SK-N-SH treated with all-trans-retinoic acid at 6 μM for 48 hours (cell line): ENCODE results near the gene PHC1.

ENCODE experiments used
- ATAC-seq: fragments of 200-7000 bp; cut with Tn5 transposase; 3 replicates; pipeline ENCODE4 v1.9.1; 2020; ENCODE audit warnings: mild to moderate bottlenecking, moderate library complexity
- ARNTL ChIP-seq: fragments of 450-650 bp; formaldehyde crosslinking; IDR thresholded peaks from 2 replicates; pipeline ENCODE4 v1.5.0; 2020; ENCODE audit warnings: low read depth, mild to moderate bottlenecking, moderate library complexity, borderline replicate concordance
- BACH2 ChIP-seq: fragments of 250-450 bp; sonication (Bioruptor Pico); IDR thresholded peaks from 2 replicates; pipeline ENCODE4 v1.9.0; 2021; ENCODE audit warnings: mild to moderate bottlenecking, borderline replicate concordance
- CREB5 ChIP-seq: fragments of 250-450 bp; sonication (Bioruptor Pico); IDR thresholded peaks from 2 replicates; pipeline ENCODE4 v1.5.1; 2020; ENCODE audit warnings: low read depth, mild to moderate bottlenecking, moderate library complexity
- CSDC2 ChIP-seq: fragments of 250-450 bp; sonication (Bioruptor Pico); IDR thresholded peaks from 2 replicates; pipeline ENCODE4 v1.5.0; 2020; ENCODE audit warnings: mild to moderate bottlenecking, moderate library complexity
- CSRNP3 ChIP-seq: fragments of 250-450 bp; sonication (Bioruptor Pico); IDR thresholded peaks from 2 replicates; pipeline ENCODE4 v1.5.1; 2021; ENCODE audit warnings: mild to moderate bottlenecking, moderate library complexity
- GLIS3 ChIP-seq: fragments of 250-450 bp; sonication (Bioruptor Pico); IDR thresholded peaks from 2 replicates; pipeline ENCODE4 v1.5.0; 2020; ENCODE audit warnings: mild to moderate bottlenecking, moderate library complexity
- ISL1 ChIP-seq: fragments of 250-450 bp; sonication (Bioruptor Pico); IDR thresholded peaks from 2 replicates; pipeline ENCODE4 v2.1.2; 2022; ENCODE audit warnings: mild to moderate bottlenecking, moderate library complexity
- OSR1 ChIP-seq: fragments of 250-450 bp; sonication (Bioruptor Pico); IDR thresholded peaks from 2 replicates; pipeline ENCODE4 v1.8.0; 2022; ENCODE audit warnings: moderate library complexity, mild to moderate bottlenecking, inconsistent platforms
- PATZ1 ChIP-seq: fragments of 250-450 bp; sonication (Bioruptor Pico); IDR thresholded peaks from 2 replicates; pipeline ENCODE4 v1.8.0; 2020; ENCODE audit warnings: mild to moderate bottlenecking, moderate library complexity, borderline replicate concordance
- POU6F1 ChIP-seq: fragments of 250-450 bp; sonication (Bioruptor Pico); IDR thresholded peaks from 2 replicates; pipeline ENCODE4 v1.8.0; 2021; ENCODE audit warnings: low read depth, mild to moderate bottlenecking, moderate library complexity, borderline replicate concordance
- PPARA ChIP-seq: fragments of 250-450 bp; sonication (Bioruptor Pico); IDR thresholded peaks from 2 replicates; pipeline ENCODE4 v1.5.0; 2020; ENCODE audit warnings: mild to moderate bottlenecking, borderline replicate concordance
- RARB ChIP-seq: fragments of 250-450 bp; sonication (Bioruptor Pico); IDR thresholded peaks from 2 replicates; pipeline ENCODE4 v1.8.0; 2021; ENCODE audit warnings: mild to moderate bottlenecking, moderate library complexity
- SNAI2 ChIP-seq: fragments of 250-450 bp; sonication (Bioruptor Pico); IDR thresholded peaks from 2 replicates; pipeline ENCODE4 v1.5.0; 2020; ENCODE audit warnings: mild to moderate bottlenecking, moderate library complexity
- TCF4 ChIP-seq: fragments of 250-450 bp; sonication (Bioruptor Pico); IDR thresholded peaks from 2 replicates; pipeline ENCODE4 v1.8.0; 2021; ENCODE audit warnings: mild to moderate bottlenecking, moderate library complexity, borderline replicate concordance
- TOX ChIP-seq: fragments of 250-450 bp; sonication (Bioruptor Pico); IDR thresholded peaks from 2 replicates; pipeline ENCODE4 v1.8.0; 2021; ENCODE audit warnings: mild to moderate bottlenecking, moderate library complexity, borderline replicate concordance
- TSHZ2 ChIP-seq: fragments of 250-450 bp; sonication (Bioruptor Pico); IDR thresholded peaks from 2 replicates; pipeline ENCODE4 v1.5.0; 2020; ENCODE audit warnings: mild to moderate bottlenecking, moderate library complexity
- ZC3H10 ChIP-seq: fragments of 250-450 bp; sonication (Bioruptor Pico); IDR thresholded peaks from 2 replicates; pipeline ENCODE4 v1.5.1; 2021; ENCODE audit warnings: mild to moderate bottlenecking, moderate library complexity
- ZFP3 ChIP-seq: fragments of 250-450 bp; sonication (Bioruptor Pico); IDR thresholded peaks from 2 replicates; pipeline ENCODE4 v1.5.0; 2020; ENCODE audit warnings: mild to moderate bottlenecking, moderate library complexity
- ZFP30 ChIP-seq: fragments of 450-650 bp; formaldehyde crosslinking; IDR thresholded peaks from 2 replicates; pipeline ENCODE4 v1.5.0; 2022; ENCODE audit warnings: mild to moderate bottlenecking, moderate library complexity
- ZNF565 ChIP-seq: fragments of 450-650 bp; formaldehyde crosslinking; conservative IDR thresholded peaks from 2 replicates; pipeline ENCODE4 v1.5.0; 2020; ENCODE audit warnings: low read depth, mild to moderate bottlenecking, moderate library complexity
- ZNF70 ChIP-seq: fragments of 450-650 bp; formaldehyde crosslinking; IDR thresholded peaks from 2 replicates; pipeline ENCODE4 v1.5.0; 2020; ENCODE audit warnings: mild to moderate bottlenecking, moderate library complexity
- ZNF8 ChIP-seq: fragments of 450-650 bp; formaldehyde crosslinking; IDR thresholded peaks from 2 replicates; pipeline ENCODE4 v1.5.0; 2020; ENCODE audit warnings: mild to moderate bottlenecking, moderate library complexity

PHC1 gene

GRCh38 chr12:8941691-8942478 lies 27.6 kb downstream of the PHC1 start:
- no peak for ATAC-seq
- no peak for TF ChIP-seq OSR1 (CRISPR knock-in tag)
- no peak for TF ChIP-seq PATZ1 (CRISPR knock-in tag)
- no peak for TF ChIP-seq CSRNP3
- TF ChIP-seq BACH2 (CRISPR knock-in tag): no peak
- TF ChIP-seq CSDC2 (CRISPR knock-in tag): no peak
- no peak for TF ChIP-seq ZC3H10 (CRISPR knock-in tag)
- TF ChIP-seq ARNTL: no peak
- TF ChIP-seq TOX (CRISPR knock-in tag): no peak
- TF ChIP-seq RARB: no peak
- no peak for TF ChIP-seq CREB5 (CRISPR knock-in tag)
- no peak for TF ChIP-seq ZNF565 (CRISPR knock-in tag)
- no peak for TF ChIP-seq ZFP30
- no peak for TF ChIP-seq ISL1 (CRISPR knock-in tag)
- TF ChIP-seq PPARA: no peak
- TF ChIP-seq, all 23 proteins: peak for 0

- ATAC-seq: no peak
- TF ChIP-seq RARB: no peak
- TF ChIP-seq ZNF565 (CRISPR knock-in tag): no peak
- no peak for TF ChIP-seq TCF4
- TF ChIP-seq ZFP3: no peak
- no peak for TF ChIP-seq ARNTL
- no peak for TF ChIP-seq ZC3H10 (CRISPR knock-in tag)
- no peak for TF ChIP-seq BACH2 (CRISPR knock-in tag)
- TF ChIP-seq ZFP30: no peak
- TF ChIP-seq PPARA: no peak
- TF ChIP-seq ZNF70: no peak
- TF ChIP-seq TSHZ2 (CRISPR knock-in tag): no peak
- TF ChIP-seq ZNF8 (CRISPR knock-in tag): no peak
- no peak for TF ChIP-seq OSR1 (CRISPR knock-in tag)
- TF ChIP-seq GLIS3 (CRISPR knock-in tag): no peak
Measured at GRCh38 chr12:8943565-8944186, 29.4 kb downstream of the PHC1 start.

GRCh38 chr12:8946733-8947132 lies 32.4 kb downstream of the PHC1 start:
- ATAC-seq: no peak
- TF ChIP-seq RARB (no peak), GLIS3 (CRISPR knock-in tag) (no peak), PPARA (no peak), POU6F1 (no peak), SNAI2 (CRISPR knock-in tag) (no peak), ZC3H10 (CRISPR knock-in tag) (no peak), CREB5 (CRISPR knock-in tag) (no peak), ZFP30 (no peak)
